Ovary (tissue), 10 donors: ENCODE results near the gene CREBZF. TPM values are rescaled to one million over a fixed set of nuclear protein-coding genes. Genes with fewer than 3 reads are reported as not detected.

ENCODE experiments used
- DNase-seq, 5 donors: peaks; one replicate each; pipeline ENCODE4 v3.0.0-alpha.2; 2019 to 2020
- H3K27ac ChIP-seq, 2 donors: fragments of 200-600 bp; one replicate each; pipeline versions ENCODE4 v1.5.1 to v1.8.0; 2019 to 2022
- H3K27me3 ChIP-seq: fragments of 200-600 bp; one replicate; pipeline ENCODE4 v1.8.0; 2022
- H3K36me3 ChIP-seq: fragments of 200-600 bp; sonication (generic); one replicate; pipeline ENCODE4 v1.5.1; 2019
- H3K4me1 ChIP-seq: one replicate; pipeline ENCODE4 v1.8.1; 2013; ENCODE audit warnings: mild to moderate bottlenecking, moderate library complexity; ENCODE audit not compliant: insufficient read depth
- H3K4me3 ChIP-seq: fragments of 200-600 bp; sonication (generic); one replicate; pipeline ENCODE4 v1.5.1; 2017
- H3K9me3 ChIP-seq, 2 donors: fragments of 200-600 bp in 1 of 2; sonication (generic) in 1 of 2; one replicate each; pipeline versions ENCODE4 v1.5.1 to v1.8.1; 2013 to 2019; ENCODE audit warnings: mild to moderate bottlenecking in 1 of 2, moderate library complexity in 1 of 2
- EP300 ChIP-seq: sonication (generic); formaldehyde crosslinking; IDR thresholded peaks from one replicate; pipeline ENCODE4 v1.6.1; 2017; ENCODE audit warnings: antibody characterized with exemption
- POLR2A ChIP-seq: fragments of 450-650 bp; IDR thresholded peaks from one replicate; pipeline ENCODE4 v1.6.1; 2017; ENCODE audit warnings: antibody characterized with exemption, mild to moderate bottlenecking, moderate library complexity
- WGBS, 3 donors: extraction: QIAGEN DNeasy Blood & Tissue Kit in 1 of 3; methylation state at CpG; one replicate each; pipeline versions ENCODE4 v1.1.5 to v1.1.7; 2013 to 2017; 5-methylcytosine and 5-hydroxymethylcytosine counted together
- intact Hi-C, 4 donors: fragments of 100-400 bp; cut with DNase I; formaldehyde crosslinking; loops; one replicate each; pipeline versions ENCODE4 v1.11.0 to v1.15.1; 2022 to 2023
- long read RNA-seq, 3 donors: library from polyadenylated mRNA in 2 of 3; unstranded in 2 of 3; transcript quantifications; one replicate each; pipeline ENCODE4 v2.0.0 and lab custom pipeline, GENCODE V29; 2021 to 2026
- polyA plus RNA-seq, 2 donors: library from polyadenylated mRNA; stranded (reverse); fragments of 200-250 nt in 1 of 2; fragments of 350-450 nt in 1 of 2; fragmentation: Illumina TruSeq in 1 of 2; extraction: RNeasy Lipid Tissue Mini Kit (QIAGEN cat#74804) in 1 of 2; gene quantifications; one replicate each; pipeline ENCODE4 v1.2.3, GENCODE V29; 2013 to 2014
- total RNA-seq, 7 donors: library from RNA; depleted of rRNA in 2 of 7; stranded (reverse); fragments of >200 nt in 2 of 7; fragmentation: NEBNext Ultra II Directional in 3 of 7; extraction: Animal tissue kit (Norgen Biotek cat#: 25700) in 3 of 7; gene quantifications; one replicate each; pipeline versions ENCODE4 v1.1.0 to v1.2.4, GENCODE V29; 2016 to 2023
- TF ChIP-seq, protein P1 (sequence below), 3 donors: fragments of 450-650 bp in 2 of 3; fragments of 200-600 bp in 1 of 3; IDR thresholded peaks; one replicate each; pipeline versions ENCODE4 v1.5.1 to v1.8.0; 2016 to 2022; ENCODE audit warnings: antibody characterized with exemption in 3 of 3, mild to moderate bottlenecking in 1 of 3
- donor health status: DM: no; HTN: no; CAD: no; lungs with moderate emphysema.
- donor health status: DM: no; HTN: no; CAD: no.
- donor health status: Bipolar disorder and iron deficiency.
- donor health status: DM: yes; HTN: yes; CAD: no.
- donor health status: DM: no; HTN: no; CAD: no.
- donor health status: DM: yes; HTN: yes; CAD: no.

CREBZF gene, protein sequence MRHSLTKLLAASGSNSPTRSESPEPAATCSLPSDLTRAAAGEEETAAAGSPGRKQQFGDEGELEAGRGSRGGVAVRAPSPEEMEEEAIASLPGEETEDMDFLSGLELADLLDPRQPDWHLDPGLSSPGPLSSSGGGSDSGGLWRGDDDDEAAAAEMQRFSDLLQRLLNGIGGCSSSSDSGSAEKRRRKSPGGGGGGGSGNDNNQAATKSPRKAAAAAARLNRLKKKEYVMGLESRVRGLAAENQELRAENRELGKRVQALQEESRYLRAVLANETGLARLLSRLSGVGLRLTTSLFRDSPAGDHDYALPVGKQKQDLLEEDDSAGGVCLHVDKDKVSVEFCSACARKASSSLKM
- total RNA-seq = 10 to 100 TPM; 44.7 to 80.8 (median 55.7) TPM
- 10 to 100 TPM; 36.4 to 53.6 TPM for polyA plus RNA-seq
- long read RNA-seq, donor 1, full-length matches to known transcripts = 34 of 56 reads
- long read RNA-seq, donor 1, partial matches to known transcripts = 17 of 56 reads
- long read RNA-seq, donor 1, other reads (novel, unspliced or antisense) = 5 of 56 reads
- long read RNA-seq, donor 2, full-length matches to known transcripts = 85 of 97 reads
- long read RNA-seq, donor 2, partial matches to known transcripts = 12 of 97 reads
- long read RNA-seq, donor 2, other reads (novel, unspliced or antisense) = 0 of 97 reads
- long read RNA-seq, donor 3, full-length matches to known transcripts = 95 of 154 reads
- long read RNA-seq, donor 3, partial matches to known transcripts = 54 of 154 reads
- long read RNA-seq, donor 3, other reads (novel, unspliced or antisense) = 5 of 154 reads

DNA sequence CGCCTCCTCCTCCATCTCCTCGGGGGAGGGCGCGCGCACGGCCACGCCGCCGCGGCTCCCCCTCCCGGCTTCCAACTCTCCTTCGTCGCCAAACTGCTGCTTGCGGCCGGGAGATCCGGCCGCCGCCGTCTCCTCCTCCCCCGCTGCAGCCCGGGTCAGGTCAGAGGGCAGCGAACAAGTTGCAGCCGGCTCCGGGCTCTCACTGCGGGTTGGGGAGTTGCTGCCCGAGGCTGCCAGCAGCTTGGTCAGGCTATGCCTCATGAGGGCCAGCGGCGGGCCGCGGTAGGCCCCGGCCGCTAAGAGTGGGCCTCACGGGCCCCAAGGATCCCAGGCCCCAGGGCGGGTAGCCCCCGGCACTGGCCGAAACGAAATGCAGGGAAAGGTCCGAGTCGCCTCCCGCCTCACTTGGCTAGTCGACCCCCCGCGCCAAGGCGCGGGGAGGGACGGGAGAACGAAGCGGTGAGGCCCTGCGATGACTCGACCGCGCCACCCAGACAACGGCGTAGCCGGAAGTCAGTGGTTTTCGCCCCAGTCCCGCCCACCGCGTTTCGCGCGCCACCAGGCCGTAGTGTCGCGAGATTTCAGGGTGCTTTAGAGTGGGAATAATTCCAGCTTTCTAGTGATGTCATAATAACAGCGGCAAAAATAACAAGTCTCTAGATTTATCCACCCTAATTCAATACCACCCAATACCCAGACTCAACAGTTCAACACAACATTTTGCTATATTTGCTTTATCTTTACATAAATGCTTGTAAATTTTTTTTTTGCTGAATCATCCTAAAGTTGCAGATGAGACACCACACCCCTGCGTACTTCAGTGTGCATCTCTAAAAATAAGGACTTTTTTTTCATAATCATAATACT, at the start of gene CREBZF:
Gene CREBZF (minus strand): TSS at position 515 of the 867 bp plus-strand sequence. CDS start 254 bp downstream, at position 261.
- H3K27ac ChIP-seq = peak within 1 kb of the TSS; percentile 76 to 98
- DNase-seq = peak; percentile 95 to 97 (median 96)
- no peaks in the 10 kb centered on the region for H3K36me3 ChIP-seq
- TF ChIP-seq, protein P1, sequence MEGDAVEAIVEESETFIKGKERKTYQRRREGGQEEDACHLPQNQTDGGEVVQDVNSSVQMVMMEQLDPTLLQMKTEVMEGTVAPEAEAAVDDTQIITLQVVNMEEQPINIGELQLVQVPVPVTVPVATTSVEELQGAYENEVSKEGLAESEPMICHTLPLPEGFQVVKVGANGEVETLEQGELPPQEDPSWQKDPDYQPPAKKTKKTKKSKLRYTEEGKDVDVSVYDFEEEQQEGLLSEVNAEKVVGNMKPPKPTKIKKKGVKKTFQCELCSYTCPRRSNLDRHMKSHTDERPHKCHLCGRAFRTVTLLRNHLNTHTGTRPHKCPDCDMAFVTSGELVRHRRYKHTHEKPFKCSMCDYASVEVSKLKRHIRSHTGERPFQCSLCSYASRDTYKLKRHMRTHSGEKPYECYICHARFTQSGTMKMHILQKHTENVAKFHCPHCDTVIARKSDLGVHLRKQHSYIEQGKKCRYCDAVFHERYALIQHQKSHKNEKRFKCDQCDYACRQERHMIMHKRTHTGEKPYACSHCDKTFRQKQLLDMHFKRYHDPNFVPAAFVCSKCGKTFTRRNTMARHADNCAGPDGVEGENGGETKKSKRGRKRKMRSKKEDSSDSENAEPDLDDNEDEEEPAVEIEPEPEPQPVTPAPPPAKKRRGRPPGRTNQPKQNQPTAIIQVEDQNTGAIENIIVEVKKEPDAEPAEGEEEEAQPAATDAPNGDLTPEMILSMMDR (IDR thresholded peaks at IDR 0.05) = no peak
- TF ChIP-seq POLR2A = peak; percentile 98
- TF ChIP-seq EP300 = no peak
- H3K9me3 ChIP-seq = no peaks in the 10 kb centered on the region
- intact Hi-C loops = loop anchor here in 1 of 4 donors (5.0 kb wide), 1 partner anchor 38 kb away; the partner anchor contains the start of genes DLG2 and TMEM126B
- H3K4me3 ChIP-seq = peak within 1 kb of the TSS; percentile 68
- H3K27me3 ChIP-seq = no peaks in the 10 kb centered on the region
- H3K4me1 ChIP-seq = peaks cover 2% of the 10 kb centered on the region
- 0% methylated on average over 60 to 67 of the region's 67 CpGs for WGBS, 3 donors

DNA sequence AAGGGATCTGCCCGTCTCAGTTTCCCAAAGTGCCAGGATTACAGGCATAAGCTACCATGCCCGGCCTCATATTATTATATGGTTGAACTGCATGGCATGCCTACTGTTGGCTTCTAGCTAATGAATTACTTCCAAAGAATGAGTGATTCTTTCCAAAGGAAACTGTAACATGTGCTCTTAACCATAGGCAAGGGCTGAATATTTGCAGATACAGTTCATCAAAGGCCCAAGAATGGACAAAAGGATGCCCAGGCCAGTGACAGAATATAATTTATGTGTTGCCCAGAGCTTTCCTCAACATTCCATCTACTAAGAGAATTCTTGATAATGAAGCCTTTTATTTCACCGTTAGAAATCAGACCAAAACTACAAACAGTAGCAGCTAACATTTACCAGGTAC, 48.0 kb upstream of the CREBZF start:
- 79 to 87% (median 84%) methylated on average over 3 of the region's 3 CpGs for WGBS, 3 donors
- no peaks in the 10 kb centered on the region for H3K27me3 ChIP-seq
- H3K36me3 ChIP-seq = no peaks in the 10 kb centered on the region
- no peak overlapping the region for H3K27ac ChIP-seq
- intact Hi-C loops = no loop called here
- DNase-seq = no peak
- no peak overlapping the region for H3K4me3 ChIP-seq
- H3K9me3 ChIP-seq = no peaks in the 10 kb centered on the region
- H3K4me1 ChIP-seq = no peaks in the 10 kb centered on the region
- TF ChIP-seq, protein P1 (IDR thresholded peaks at IDR 0.05) = no peak

DNA sequence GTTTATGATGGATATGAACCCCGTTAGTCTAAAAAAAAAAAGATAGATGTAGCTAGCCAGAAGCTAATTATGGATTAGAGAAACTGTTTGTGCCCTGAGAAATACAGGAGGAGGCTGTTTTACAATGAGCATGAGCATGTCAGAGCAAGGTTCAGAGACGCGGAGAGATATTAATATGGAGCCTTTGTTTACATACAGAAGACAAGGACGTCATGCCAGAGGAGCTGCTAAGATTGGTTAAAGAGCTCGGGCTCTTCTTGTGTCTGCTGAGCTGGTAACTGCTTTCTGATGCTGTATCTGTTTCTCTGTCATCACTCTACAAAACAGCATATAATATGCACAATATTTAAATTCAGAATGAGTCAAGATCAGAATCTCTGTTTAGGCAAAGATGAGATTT, 46.0 kb upstream of the CREBZF start:
- TF ChIP-seq, protein P1 (IDR thresholded peaks at IDR 0.05) = no peak
- TF ChIP-seq EP300 (no peak), POLR2A (no peak)
- 44 to 59% (median 55%) methylated on average over 5 of the region's 5 CpGs for WGBS, 3 donors

More for the DNA sequence above, 46.0 kb upstream of the CREBZF start:
- no peak overlapping the region for H3K4me3 ChIP-seq
- no peaks in the 10 kb centered on the region for H3K36me3 ChIP-seq
- H3K9me3 ChIP-seq = no peaks in the 10 kb centered on the region
- intact Hi-C loops = no loop called here
- H3K27me3 ChIP-seq = no peaks in the 10 kb centered on the region
- H3K4me1 ChIP-seq = no peaks in the 10 kb centered on the region
- no peak for DNase-seq
- no peak overlapping the region for H3K27ac ChIP-seq
